HT-29 (cell line): Measurements from ENCODE around the gene TCAP. TPM values are rescaled to one million over a fixed set of nuclear protein-coding genes. Genes with fewer than 3 reads are reported as not detected.
"Not testable (repeated sequence)": the region's sequence is repeated elsewhere in the genome, so short reads cannot be mapped to it uniquely, and the experiment has no call there.

ENCODE experiments used
- DNase-seq: peaks from one replicate; pipeline ENCODE4 v3.0.0-alpha.2; 2015; ENCODE audit warnings: low spot score
- total RNA-seq: library from RNA; depleted of rRNA; stranded (reverse); fragments of >200 nt; shearing (Covaris generic); gene quantifications from 2 replicates; pipeline ENCODE4 v1.2.3, GENCODE V29; 2014

TCAP gene
- total RNA-seq, 1 experiment from 2014 or later: 1.9 TPM

- no peak for DNase-seq
Observed at GRCh38 chr17:39679521-39680192, 14.5 kb downstream of the TCAP start.

DNA sequence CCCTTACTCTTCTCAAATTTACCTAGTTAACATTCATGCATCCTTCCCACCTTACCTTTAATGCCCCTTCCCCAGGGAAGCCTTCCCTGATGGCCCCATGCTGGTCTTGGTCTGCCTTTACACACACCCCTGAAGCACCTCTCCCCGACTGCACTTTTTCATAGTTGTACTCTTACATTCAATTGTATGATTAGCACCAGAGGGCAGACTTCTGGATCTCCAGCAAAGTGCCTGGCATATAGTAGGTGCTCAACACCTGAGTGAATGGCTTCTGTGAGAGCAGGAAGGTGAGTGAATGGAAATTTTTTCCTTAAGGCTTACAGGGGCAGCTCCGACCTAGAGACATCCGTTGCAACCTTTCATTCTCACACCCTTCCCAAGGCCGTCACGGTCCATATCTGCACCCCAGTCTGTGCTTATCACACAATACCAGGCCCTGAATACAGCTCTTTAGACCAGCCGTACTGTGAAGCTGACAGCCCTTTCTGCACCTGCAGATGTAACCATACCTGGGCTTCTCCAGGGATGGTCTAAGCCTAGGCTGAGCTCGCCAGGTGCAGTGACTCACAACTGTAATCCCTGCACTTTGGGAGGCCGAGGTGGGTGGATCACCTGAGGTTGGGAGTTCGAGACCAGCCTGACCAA lies 18.3 kb downstream of the TCAP start:
- no peak for DNase-seq

GRCh38 chr17:39684369-39685192 lies 19.4 kb downstream of the TCAP start:
- no peak for DNase-seq

- peak; percentile 39 for DNase-seq
Observed at GRCh38 chr17:39687101-39687545, 22.0 kb downstream of the TCAP start.

- peak; percentile 92 for DNase-seq
Observed at GRCh38 chr17:39687546-39688474, 22.7 kb downstream of the TCAP start, which contains the start of gene PGAP3. PGAP3 (minus strand) TSS chr17:39688057; CDS start chr17:39688014, 43 bp downstream.

GRCh38 chr17:39688475-39688835 lies 23.3 kb downstream of the TCAP start:
- DNase-seq: no peak

DNA sequence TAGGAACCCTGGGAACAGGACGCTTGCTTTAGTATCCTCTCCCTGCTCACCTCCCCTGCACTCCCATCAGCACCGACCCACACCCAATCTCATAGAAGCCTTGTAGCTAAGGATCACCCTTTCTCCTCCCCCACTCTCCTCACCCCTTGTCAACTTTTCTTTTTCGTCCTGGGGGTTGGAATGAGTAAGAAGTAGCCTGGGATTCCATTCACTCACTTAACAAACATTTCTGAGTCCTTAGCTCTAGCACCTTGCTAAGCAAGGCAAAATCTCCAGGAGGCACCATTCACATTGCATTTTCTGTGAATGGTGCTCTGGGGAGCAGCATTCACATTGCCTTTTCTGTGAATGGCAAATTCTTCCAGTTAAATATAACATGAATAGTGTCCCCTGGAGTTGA lies 23.8 kb downstream of the TCAP start:
- no peak for DNase-seq

DNA sequence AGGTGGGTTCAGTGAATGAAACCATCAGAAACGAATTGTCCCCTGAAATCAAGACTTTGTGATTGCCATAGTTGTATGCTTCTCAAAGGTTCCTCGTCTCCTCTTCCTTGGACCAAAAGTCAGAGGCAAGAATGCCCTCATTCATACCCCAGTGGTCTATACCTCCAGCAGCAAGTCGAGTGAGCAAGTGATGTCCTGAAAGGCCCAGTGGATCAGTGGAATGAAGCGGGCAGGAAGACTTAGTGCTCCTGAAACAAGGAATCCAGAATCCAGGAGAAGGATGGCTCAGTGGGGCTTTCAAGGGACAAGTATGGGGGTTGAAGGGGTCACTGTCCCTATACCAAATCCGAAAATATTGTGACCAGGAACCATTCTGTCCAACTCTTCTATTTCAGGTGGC lies 29.4 kb downstream of the TCAP start:
- DNase-seq: no peak

- no peak for DNase-seq
Observed at GRCh38 chr17:39695089-39695474, 29.9 kb downstream of the TCAP start.

DNA sequence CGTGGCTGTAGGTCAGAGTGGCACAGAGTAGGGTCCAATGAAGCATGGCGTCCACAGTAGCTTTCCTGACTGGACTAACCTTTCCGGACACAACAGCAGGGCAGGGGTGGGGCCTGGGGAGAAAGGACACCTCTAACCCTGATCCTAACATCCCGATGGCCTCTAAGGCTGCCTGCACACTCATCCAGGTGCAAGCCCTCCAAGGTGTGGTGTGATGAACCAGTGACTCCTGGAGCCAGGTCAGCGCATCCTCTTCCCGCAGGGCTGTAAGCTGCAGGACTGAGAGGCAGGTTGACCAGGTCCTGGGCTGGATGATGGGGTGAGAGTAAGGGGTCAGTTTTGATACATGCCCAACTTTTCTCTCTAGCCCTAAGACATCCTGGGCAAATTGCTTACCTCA lies 31.6 kb downstream of the TCAP start:
- DNase-seq: no peak

DNA sequence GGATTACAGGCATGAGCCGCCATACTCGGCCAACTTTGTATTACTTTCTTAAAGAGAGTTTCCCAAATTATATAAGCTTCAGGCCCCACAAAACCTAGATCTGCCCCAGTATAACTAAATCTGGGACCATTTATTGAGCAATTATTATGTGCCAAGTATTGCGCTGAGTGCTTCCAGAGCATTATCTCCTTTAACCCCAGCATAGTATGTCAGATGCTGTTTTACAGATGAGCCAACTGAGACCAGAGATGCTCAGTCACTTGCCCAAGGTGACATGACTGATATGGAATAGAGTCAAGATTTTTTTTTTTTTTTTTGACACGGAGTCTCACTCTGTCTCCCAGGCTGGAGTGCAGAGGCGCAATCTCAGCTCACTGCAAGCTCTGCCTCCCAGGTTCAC lies 32.8 kb downstream of the TCAP start:
- DNase-seq: no peak

- DNase-seq: not testable (repeated sequence)
Observed at GRCh38 chr17:39699157-39699817, 34.1 kb downstream of the TCAP start.

DNA sequence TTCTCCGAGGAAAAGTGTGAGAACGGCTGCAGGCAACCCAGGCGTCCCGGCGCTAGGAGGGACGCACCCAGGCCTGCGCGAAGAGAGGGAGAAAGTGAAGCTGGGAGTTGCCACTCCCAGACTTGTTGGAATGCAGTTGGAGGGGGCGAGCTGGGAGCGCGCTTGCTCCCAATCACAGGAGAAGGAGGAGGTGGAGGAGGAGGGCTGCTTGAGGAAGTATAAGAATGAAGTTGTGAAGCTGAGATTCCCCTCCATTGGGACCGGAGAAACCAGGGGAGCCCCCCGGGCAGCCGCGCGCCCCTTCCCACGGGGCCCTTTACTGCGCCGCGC lies 34.6 kb downstream of the TCAP start, which contains the start of gene ERBB2:
TSS of gene ERBB2 (plus strand) at position 247 of the 330 bp plus-strand sequence. CDS start 175 bp downstream, outside the sequence.
- DNase-seq: peak; percentile 79

DNA sequence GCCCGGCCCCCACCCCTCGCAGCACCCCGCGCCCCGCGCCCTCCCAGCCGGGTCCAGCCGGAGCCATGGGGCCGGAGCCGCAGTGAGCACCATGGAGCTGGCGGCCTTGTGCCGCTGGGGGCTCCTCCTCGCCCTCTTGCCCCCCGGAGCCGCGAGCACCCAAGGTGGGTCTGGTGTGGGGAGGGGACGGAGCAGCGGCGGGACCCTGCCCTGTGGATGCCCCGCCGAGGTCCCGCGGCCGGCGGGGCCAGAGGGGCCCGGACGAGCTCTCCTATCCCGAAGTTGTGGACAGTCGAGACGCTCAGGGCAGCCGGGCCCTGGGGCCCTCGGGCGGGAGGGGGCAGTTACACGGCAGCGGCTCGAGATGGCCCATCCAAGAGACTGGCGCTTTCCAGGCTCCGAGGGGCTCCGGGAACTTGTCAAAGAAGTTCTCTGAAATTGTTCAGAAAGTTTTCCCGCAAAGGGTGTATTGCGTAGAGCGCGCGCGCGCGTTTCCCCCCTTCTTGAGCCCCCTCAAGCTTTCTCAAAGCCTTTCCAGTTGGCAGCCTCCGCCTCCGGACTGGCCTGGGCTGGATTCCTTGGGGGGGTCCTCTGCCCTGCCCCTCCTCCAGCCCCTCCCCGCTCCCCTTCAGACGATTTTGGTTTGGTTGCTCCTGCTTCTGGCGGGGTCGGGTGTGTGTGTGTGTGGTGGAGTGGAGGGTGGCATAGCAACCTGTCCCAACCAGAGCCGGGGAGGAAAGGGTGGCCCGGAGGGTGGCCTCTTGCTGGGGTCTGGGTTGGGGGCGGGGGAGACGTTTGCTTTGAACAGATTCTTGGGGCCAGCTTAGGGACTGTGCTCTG lies 35.2 kb downstream of the TCAP start:
- DNase-seq: peak; percentile 27

GRCh38 chr17:39701012-39701783 lies 36.0 kb downstream of the TCAP start:
- peak; percentile 54 for DNase-seq

DNA sequence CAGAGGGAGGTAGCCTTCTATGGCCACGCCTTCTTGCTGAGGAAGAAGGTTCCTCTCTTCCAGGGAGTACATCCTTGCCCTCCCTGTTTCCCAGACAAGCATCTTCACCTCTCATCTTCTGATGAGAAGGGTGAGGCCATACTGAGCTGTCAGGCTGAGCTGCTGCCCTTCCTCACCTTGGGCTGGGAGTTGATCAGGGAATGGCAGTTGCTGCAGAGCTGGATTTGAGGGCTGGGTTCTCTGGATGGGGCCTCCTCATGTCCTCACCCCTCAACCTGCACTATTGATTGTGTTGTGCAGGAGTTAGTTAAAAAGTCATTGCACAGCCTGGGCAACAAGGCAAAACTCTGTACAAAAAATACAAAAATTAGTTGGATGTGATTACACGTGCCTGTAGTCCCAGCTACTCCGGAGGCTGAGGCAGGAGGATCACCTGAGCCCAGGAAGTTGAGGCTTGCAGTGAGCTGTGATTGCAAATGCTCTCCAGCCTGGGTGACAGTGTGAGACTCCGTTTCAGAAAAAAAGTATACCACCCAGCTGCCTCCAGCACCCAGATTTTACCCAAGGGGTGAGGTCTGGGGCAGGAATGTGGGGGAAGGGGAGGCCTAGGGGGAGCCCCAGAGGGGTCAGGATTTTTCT lies 36.8 kb downstream of the TCAP start:
- DNase-seq: no peak

GRCh38 chr17:39702901-39703893 lies 38.0 kb downstream of the TCAP start:
- DNase-seq: no peak
